ENCODE results near the gene C10orf95. TPM values are rescaled to one million over a fixed set of nuclear protein-coding genes. Genes with fewer than 3 reads are reported as not detected.

The C10orf95 gene
- polyA plus RNA-seq, 1 experiment: not detected

GRCh38 chr10:102435529-102436233 is 15.7 kb downstream of the C10orf95 start:
- H3K4me3 ChIP-seq (ENCODE audit: low read depth, low read length): peak overlapping the region; percentile 51
- POLR2A ChIA-PET: interaction anchor here (0.6 to 1.2 kb wide), 2 partner anchors 10 to 14 kb away, joined by 4 to 5 read pairs; no protein-coding TSS in a partner anchor
- no peaks in the 10 kb centered on the region for H3K9me3 ChIP-seq (ENCODE audit: control insufficient read depth, insufficient read depth, low read length)
- no peak for DNase-seq (ENCODE audit: low read depth, low spot score)
- CTCF ChIA-PET: interaction anchor here (1.0 to 1.7 kb wide), 2 partner anchors 13 to 15 kb away, joined by 3 to 6 read pairs; no protein-coding TSS in a partner anchor
- no peaks in the 10 kb centered on the region for H3K27me3 ChIP-seq (ENCODE audit: control insufficient read depth, insufficient read depth, low read length)
- TF ChIP-seq, protein P1, sequence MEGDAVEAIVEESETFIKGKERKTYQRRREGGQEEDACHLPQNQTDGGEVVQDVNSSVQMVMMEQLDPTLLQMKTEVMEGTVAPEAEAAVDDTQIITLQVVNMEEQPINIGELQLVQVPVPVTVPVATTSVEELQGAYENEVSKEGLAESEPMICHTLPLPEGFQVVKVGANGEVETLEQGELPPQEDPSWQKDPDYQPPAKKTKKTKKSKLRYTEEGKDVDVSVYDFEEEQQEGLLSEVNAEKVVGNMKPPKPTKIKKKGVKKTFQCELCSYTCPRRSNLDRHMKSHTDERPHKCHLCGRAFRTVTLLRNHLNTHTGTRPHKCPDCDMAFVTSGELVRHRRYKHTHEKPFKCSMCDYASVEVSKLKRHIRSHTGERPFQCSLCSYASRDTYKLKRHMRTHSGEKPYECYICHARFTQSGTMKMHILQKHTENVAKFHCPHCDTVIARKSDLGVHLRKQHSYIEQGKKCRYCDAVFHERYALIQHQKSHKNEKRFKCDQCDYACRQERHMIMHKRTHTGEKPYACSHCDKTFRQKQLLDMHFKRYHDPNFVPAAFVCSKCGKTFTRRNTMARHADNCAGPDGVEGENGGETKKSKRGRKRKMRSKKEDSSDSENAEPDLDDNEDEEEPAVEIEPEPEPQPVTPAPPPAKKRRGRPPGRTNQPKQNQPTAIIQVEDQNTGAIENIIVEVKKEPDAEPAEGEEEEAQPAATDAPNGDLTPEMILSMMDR (IDR thresholded peaks at IDR 0.05; ENCODE audit: low read depth, low read length): no peak
- no peak overlapping the region for H3K27ac ChIP-seq (ENCODE audit: low read depth, low read length)

DNA sequence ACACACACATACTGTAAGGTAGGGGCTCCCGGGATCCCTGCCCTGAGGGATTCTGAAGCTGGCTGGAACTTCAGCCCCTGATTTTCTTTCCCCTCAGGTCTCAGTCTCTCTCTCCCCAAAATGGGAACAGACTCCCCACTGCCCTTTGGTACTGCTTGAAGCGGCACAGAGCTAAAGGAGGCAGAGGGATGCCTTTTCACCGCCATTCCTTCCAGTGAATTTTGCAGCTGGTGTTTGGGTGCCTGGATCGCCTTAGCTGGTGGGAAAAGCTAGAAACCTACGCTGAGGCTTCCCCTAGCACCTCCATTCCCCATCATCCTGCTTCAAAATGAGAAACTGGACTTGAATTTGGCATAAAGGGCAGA is 16.2 kb downstream of the C10orf95 start:
- TF ChIP-seq, protein P1 (IDR thresholded peaks at IDR 0.05; ENCODE audit: low read depth, low read length): no peak
- Histone ChIP-seq H3K9me3 (ENCODE audit: control insufficient read depth, insufficient read depth, low read length) (no peaks in the 10 kb centered on the region), H3K4me3 (ENCODE audit: low read depth, low read length) (no peak overlapping the region), H3K27ac (ENCODE audit: low read depth, low read length) (peak overlapping the region; percentile 21), H3K27me3 (ENCODE audit: control insufficient read depth, insufficient read depth, low read length) (no peaks in the 10 kb centered on the region)
- ChIA-PET POLR2A (interaction anchor here (0.6 to 1.2 kb wide), 3 partner anchors 12 to 15 kb away, joined by 3 to 4 read pairs (median 3); no protein-coding TSS in a partner anchor), CTCF (interaction anchor here (0.6 to 1.7 kb wide), 3 partner anchors 13 to 43 kb away, joined by 3 to 6 read pairs (median 3); no protein-coding TSS in a partner anchor)
- DNase-seq (ENCODE audit: low read depth, low spot score): no peak

GRCh38 chr10:102434394-102435132 is 16.8 kb downstream of the C10orf95 start:
- H3K9me3 ChIP-seq (ENCODE audit: control insufficient read depth, insufficient read depth, low read length): no peaks in the 10 kb centered on the region
- TF ChIP-seq, protein P1 (IDR thresholded peaks at IDR 0.05; ENCODE audit: low read depth, low read length): no peak
- CTCF ChIA-PET: interaction anchor here (0.6 to 1.7 kb wide), 4 partner anchors 12 to 49 kb away, joined by 3 to 6 read pairs (median 4); no protein-coding TSS in a partner anchor
- peak overlapping the region; percentile 21 for H3K27ac ChIP-seq (ENCODE audit: low read depth, low read length)
- no peak overlapping the region for H3K4me3 ChIP-seq (ENCODE audit: low read depth, low read length)
- no peak for DNase-seq (ENCODE audit: low read depth, low spot score)
- H3K27me3 ChIP-seq (ENCODE audit: control insufficient read depth, insufficient read depth, low read length): no peaks in the 10 kb centered on the region
- POLR2A ChIA-PET: interaction anchor here (0.6 to 1.2 kb wide), 5 partner anchors 12 to 415 kb away, joined by 3 to 4 read pairs (median 3); no protein-coding TSS in a partner anchor

GRCh38 chr10:102433619-102434046 is 17.7 kb downstream of the C10orf95 start:
- POLR2A ChIA-PET: interaction anchor here (0.6 to 0.7 kb wide), 2 partner anchors 13 to 414 kb away, joined by 3 read pairs; no protein-coding TSS in a partner anchor
- H3K27me3 ChIP-seq (ENCODE audit: control insufficient read depth, insufficient read depth, low read length): no peaks in the 10 kb centered on the region
- H3K9me3 ChIP-seq (ENCODE audit: control insufficient read depth, insufficient read depth, low read length): no peaks in the 10 kb centered on the region
- no peak overlapping the region for H3K27ac ChIP-seq (ENCODE audit: low read depth, low read length)
- H3K4me3 ChIP-seq (ENCODE audit: low read depth, low read length): no peak overlapping the region
- CTCF ChIA-PET: interaction anchor here (0.6 to 0.7 kb wide), 2 partner anchors 38 to 48 kb away, joined by 3 to 6 read pairs; partner anchors contain the start of gene NFKB2
- DNase-seq (ENCODE audit: low read depth, low spot score): no peak
- TF ChIP-seq, protein P1 (IDR thresholded peaks at IDR 0.05; ENCODE audit: low read depth, low read length): no peak
